A549 (cell line): Measurements from ENCODE around the gene CDC14C. TPM values are rescaled to one million over a fixed set of nuclear protein-coding genes. Genes with fewer than 3 reads are reported as not detected.

Source experiments
- ATAC-seq, 2 experiments: fragments of 200-7000 bp in 1 of 2; fragments of >200 bp in 1 of 2; cut with Nextera tagmentation in 1 of 2; cut with Tn5 transposase in 1 of 2; 3 replicates each; pipeline versions ENCODE4 v1.8.0 to v1.9.1; 2018 to 2020; ENCODE audit warnings: mild to moderate bottlenecking in 1 of 2, moderate library complexity in 1 of 2
- CTCF ChIA-PET: fragments of 300-600 bp; sonication (Branson Sonifier 250); formaldehyde crosslinking; extraction: SDS; loops from one replicate; lab custom pipeline; 2021; ENCODE audit warnings: antibody characterized with exemption, inconsistent platforms; lab: Yijun Ruan, JAX
- POLR2A ChIA-PET: fragments of 350-600 bp; formaldehyde crosslinking; extraction: SDS; loops from one replicate; lab custom pipeline; 2021; ENCODE audit warnings: antibody characterized with exemption, inconsistent platforms; lab: Yijun Ruan, JAX
- DNase-seq, 2 experiments: peaks; one replicate each; pipeline versions ENCODE4 v3.0.0 to v3.0.0-alpha.2; 2011 to 2016; ENCODE audit warnings: low read depth in 1 of 2, low spot score in 1 of 2
- FAIRE-seq: peaks from 2 replicates; lab custom pipeline; 2011; peaks lifted over from hg19 to GRCh38; lab: Jason Lieb, UNC
- H3K27ac ChIP-seq, 2 experiments: fragments of >200 bp; sonication (Bioruptor Twin); formaldehyde crosslinking; 3 replicates each; pipeline ENCODE4 v1.5.1; 2016 to 2017
- H3K4me1 ChIP-seq: fragments of >200 bp; sonication (Bioruptor Twin); formaldehyde crosslinking; 3 replicates; pipeline ENCODE4 v1.6.1; 2016
- H3K4me2 ChIP-seq: fragments of >200 bp; sonication (Bioruptor Twin); formaldehyde crosslinking; 3 replicates; pipeline ENCODE4 v1.6.1; 2016
- H3K4me3 ChIP-seq: fragments of >200 bp; sonication (Bioruptor Twin); formaldehyde crosslinking; 3 replicates; pipeline ENCODE4 v1.5.1; 2016
- H3K9me3 ChIP-seq: fragments of >200 bp; sonication (Bioruptor Twin); formaldehyde crosslinking; 3 replicates; pipeline ENCODE4 v1.6.1; 2016
- CBX8 ChIP-seq: fragments of 200-600 bp; sonication (generic); IDR thresholded peaks from 2 replicates; pipeline ENCODE4 v1.6.1; 2016
- EHMT2 ChIP-seq: fragments of 200-600 bp; sonication (generic); IDR thresholded peaks from 2 replicates; pipeline ENCODE4 v1.6.1; 2016; ENCODE audit warnings: antibody characterized with exemption, low read depth, mild to moderate bottlenecking, moderate library complexity
- FOSB ChIP-seq: fragments of 250-450 bp; sonication (Bioruptor Pico); IDR thresholded peaks from 2 replicates; pipeline ENCODE4 v1.5.0; 2020; ENCODE audit warnings: mild to moderate bottlenecking, moderate library complexity
- FOXS1 ChIP-seq: fragments of 250-450 bp; sonication (Bioruptor Pico); IDR thresholded peaks from 2 replicates; pipeline ENCODE4 v1.5.0; 2020; ENCODE audit warnings: mild to moderate bottlenecking, moderate library complexity
- HOXA7 ChIP-seq: fragments of 250-450 bp; sonication (Bioruptor Pico); IDR thresholded peaks from 2 replicates; pipeline ENCODE4 v1.5.0; 2020; ENCODE audit warnings: mild to moderate bottlenecking, moderate library complexity
- MAFK ChIP-seq: fragments of 450-650 bp; IDR thresholded peaks from 2 replicates; pipeline ENCODE4 v1.6.1; 2014; ENCODE audit not compliant: partially characterized antibody
- MYC ChIP-seq: IDR thresholded peaks from 2 replicates; pipeline ENCODE4 v1.6.1; 2012; ENCODE audit warnings: mild to moderate bottlenecking, inconsistent platforms, low read length, improper control_type of control experiment, borderline replicate concordance
- NFE2L2 ChIP-seq: fragments of 150-350 bp; conservative IDR thresholded peaks from 2 replicates; pipeline ENCODE4 v1.6.1; 2014; ENCODE audit warnings: low read length
- PHF8 ChIP-seq: fragments of 200-600 bp; sonication (generic); IDR thresholded peaks from 2 replicates; pipeline ENCODE4 v1.6.1; 2016; ENCODE audit warnings: low read depth, mild to moderate bottlenecking, antibody characterized with exemption, moderate library complexity, borderline replicate concordance
- POLR2AphosphoS2 ChIP-seq: conservative IDR thresholded peaks from 2 replicates; pipeline ENCODE4 v1.6.1; 2012; ENCODE audit warnings: low read length, improper control_type of control experiment, inconsistent platforms
- WGBS: methylation state at CpG from one replicate; pipeline ENCODE4 v1.1.6; 2017; ENCODE audit errors: missing lambda C conversion rate; 5-methylcytosine and 5-hydroxymethylcytosine counted together
- polyA plus RNA-seq, 4 experiments: library from polyadenylated mRNA; depleted of rRNA in 3 of 4; stranded (reverse); fragments of >200 nt; fragmentation: RNase III in 1 of 4; extraction: RNeasy Plus Mini Kit Qiagen cat#74134 plus additional on column Dnase treatment in 1 of 4; gene quantifications; 2 replicates in 3 of 4; 3 replicates in 1 of 4; pipeline ENCODE4 v1.2.3, GENCODE V29; 2011 to 2017
- TF ChIP-seq, protein P1 (sequence below): fragments of >200 bp; sonication (Bioruptor Twin); formaldehyde crosslinking; IDR thresholded peaks from 3 replicates; pipeline ENCODE4 v1.5.1; 2016
- TF ChIP-seq, protein P2 (sequence below): fragments of 250-450 bp; sonication (Bioruptor Pico); IDR thresholded peaks from 2 replicates; pipeline ENCODE4 v1.5.0; 2021; ENCODE audit warnings: mild to moderate bottlenecking, moderate library complexity, borderline replicate concordance
- TF ChIP-seq, protein P3 (sequence below): fragments of >200 bp; sonication (Bioruptor Twin); formaldehyde crosslinking; IDR thresholded peaks from 2 replicates; pipeline ENCODE4 v1.6.1; 2016

Gene CDC14C
- polyA plus RNA-seq, 2 of the 4 experiments (the other 2 are of a cell fraction) = 0.06 TPM

DNA sequence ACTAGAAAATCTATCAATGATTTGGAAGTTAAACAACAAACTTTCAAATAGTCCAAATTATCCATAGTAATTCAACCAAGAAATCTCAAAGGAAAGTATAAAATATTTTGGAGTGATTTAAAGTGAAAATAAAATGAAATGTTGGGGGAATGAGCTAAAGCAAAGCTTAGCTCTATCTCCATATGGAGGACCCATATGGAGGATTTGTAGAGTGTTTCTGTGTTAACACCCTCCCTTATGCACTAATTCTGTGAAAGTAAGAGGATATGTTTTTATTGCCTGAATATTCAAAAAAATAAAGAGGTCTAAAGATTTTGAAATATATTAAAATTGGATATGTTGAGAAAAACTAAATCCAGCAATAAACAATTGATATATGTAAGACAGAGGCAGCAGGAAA lies 31.6 kb downstream of the CDC14C start:
- Histone ChIP-seq H3K4me2 (no peak overlapping the region), H3K27ac (no peak overlapping the region), H3K4me3 (no peak overlapping the region), H3K4me1 (no peaks in the 10 kb centered on the region), H3K9me3 (no peaks in the 10 kb centered on the region)
- ChIA-PET CTCF (no interaction called here), POLR2A (no interaction called here)
- DNase-seq (no peak), FAIRE-seq (no peak), ATAC-seq (no peak)
- TF ChIP-seq, protein P1, sequence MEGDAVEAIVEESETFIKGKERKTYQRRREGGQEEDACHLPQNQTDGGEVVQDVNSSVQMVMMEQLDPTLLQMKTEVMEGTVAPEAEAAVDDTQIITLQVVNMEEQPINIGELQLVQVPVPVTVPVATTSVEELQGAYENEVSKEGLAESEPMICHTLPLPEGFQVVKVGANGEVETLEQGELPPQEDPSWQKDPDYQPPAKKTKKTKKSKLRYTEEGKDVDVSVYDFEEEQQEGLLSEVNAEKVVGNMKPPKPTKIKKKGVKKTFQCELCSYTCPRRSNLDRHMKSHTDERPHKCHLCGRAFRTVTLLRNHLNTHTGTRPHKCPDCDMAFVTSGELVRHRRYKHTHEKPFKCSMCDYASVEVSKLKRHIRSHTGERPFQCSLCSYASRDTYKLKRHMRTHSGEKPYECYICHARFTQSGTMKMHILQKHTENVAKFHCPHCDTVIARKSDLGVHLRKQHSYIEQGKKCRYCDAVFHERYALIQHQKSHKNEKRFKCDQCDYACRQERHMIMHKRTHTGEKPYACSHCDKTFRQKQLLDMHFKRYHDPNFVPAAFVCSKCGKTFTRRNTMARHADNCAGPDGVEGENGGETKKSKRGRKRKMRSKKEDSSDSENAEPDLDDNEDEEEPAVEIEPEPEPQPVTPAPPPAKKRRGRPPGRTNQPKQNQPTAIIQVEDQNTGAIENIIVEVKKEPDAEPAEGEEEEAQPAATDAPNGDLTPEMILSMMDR = no peak
- TF ChIP-seq, protein P2, sequence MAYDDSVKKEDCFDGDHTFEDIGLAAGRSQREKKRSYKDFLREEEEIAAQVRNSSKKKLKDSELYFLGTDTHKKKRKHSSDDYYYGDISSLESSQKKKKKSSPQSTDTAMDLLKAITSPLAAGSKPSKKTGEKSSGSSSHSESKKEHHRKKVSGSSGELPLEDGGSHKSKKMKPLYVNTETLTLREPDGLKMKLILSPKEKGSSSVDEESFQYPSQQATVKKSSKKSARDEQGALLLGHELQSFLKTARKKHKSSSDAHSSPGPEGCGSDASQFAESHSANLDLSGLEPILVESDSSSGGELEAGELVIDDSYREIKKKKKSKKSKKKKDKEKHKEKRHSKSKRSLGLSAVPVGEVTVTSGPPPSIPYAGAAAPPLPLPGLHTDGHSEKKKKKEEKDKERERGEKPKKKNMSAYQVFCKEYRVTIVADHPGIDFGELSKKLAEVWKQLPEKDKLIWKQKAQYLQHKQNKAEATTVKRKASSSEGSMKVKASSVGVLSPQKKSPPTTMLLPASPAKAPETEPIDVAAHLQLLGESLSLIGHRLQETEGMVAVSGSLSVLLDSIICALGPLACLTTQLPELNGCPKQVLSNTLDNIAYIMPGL (CRISPR knock-in tag) = no peak
- TF ChIP-seq MYC (no peak), POLR2AphosphoS2 (no peak), FOXS1 (CRISPR knock-in tag) (no peak), CBX8 (no peak)

DNA sequence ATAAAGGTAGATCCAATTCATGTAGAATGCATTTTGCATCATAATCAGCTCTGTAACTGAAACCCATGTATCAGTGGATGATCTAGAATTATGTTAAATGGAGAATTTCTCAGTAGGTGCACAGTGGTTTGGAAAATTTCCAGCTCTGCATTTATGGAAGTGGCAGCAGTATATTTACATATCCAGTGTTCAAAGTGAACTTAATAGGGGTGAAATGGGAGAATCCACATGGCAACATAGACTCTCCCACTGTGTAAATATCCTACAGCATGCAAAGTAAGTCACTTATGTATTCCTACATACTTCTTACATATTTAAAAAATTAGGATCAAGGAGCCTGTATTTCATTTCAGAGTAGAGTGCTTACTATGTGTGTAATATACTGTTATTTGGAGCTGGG lies 35.3 kb downstream of the CDC14C start:
- DNase-seq (no peak), ATAC-seq (no peak), FAIRE-seq (no peak)
- no peak overlapping the region for H3K4me2 ChIP-seq
- H3K4me1 ChIP-seq = no peaks in the 10 kb centered on the region
- H3K4me3 ChIP-seq = no peak overlapping the region
- ChIA-PET POLR2A (no interaction called here), CTCF (no interaction called here)
- TF ChIP-seq NFE2L2 (no peak), CBX8 (no peak)
- H3K27ac ChIP-seq = no peak overlapping the region
- H3K9me3 ChIP-seq = no peaks in the 10 kb centered on the region

DNA sequence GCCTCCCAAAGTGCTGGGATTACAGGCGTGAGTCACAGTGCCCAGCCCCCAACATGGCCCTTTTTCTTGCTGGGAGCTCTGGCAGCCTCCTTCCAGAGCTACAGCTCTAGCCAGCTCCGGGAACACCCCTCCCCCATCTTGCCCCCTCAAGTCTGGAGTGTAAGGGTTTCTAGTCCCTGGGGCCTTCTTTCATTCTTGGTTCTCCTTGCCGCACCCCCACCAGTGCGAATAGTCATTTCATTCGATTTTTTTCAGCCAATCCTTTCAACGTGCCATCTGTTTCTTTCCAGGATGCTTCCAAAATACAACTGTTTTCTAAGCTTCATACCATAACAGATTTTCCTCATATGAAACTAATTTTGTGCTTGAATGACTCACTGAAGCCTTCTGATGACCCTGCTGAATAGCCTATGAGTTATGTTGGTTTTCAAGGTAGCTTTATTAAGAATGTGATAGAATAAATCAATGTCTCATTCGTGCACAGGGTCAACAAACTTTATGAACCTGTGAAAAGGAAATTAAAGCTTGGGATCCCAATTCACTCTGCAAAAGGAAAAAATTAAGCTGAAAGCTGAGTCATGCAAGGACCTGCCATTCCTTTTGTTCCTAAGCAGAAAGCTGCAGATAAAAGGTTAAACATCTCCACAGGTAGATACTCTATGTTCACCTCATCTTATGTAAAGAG lies 38.6 kb downstream of the CDC14C start:
- no peak for FAIRE-seq
- ChIA-PET CTCF (no interaction called here), POLR2A (no interaction called here)
- no peak for DNase-seq
- Histone ChIP-seq H3K27ac (no peak overlapping the region), H3K9me3 (no peaks in the 10 kb centered on the region), H3K4me3 (no peak overlapping the region), H3K4me2 (no peak overlapping the region), H3K4me1 (no peaks in the 10 kb centered on the region)
- ATAC-seq = no peak
- TF ChIP-seq MAFK (no peak), PHF8 (no peak), HOXA7 (no peak), FOSB (CRISPR knock-in tag) (no peak)
- TF ChIP-seq, protein P3, sequence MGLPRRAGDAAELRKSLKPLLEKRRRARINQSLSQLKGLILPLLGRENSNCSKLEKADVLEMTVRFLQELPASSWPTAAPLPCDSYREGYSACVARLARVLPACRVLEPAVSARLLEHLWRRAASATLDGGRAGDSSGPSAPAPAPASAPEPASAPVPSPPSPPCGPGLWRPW = no peak
- WGBS = 19% methylated on average over 7 of the region's 7 CpGs

DNA sequence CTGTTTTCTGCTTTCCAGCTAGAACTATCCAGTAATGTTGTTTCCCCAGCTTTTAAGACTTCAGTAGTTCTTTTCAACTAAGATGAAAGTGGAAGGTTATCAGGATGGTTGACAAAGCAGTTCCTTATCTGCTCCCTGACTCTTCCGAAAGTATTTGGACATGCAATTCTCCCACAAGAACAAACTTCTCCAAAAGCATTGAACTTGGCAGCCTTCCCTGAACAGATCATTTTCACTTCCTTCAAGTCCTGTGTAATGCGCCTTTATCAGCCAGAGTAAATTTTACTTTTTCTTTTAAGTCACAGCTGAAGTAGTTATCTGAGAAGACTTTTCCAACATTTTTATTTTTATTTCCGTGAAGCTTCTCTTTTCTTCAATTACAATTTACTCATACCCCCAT lies 39.7 kb downstream of the CDC14C start:
- Histone ChIP-seq H3K27ac (no peak overlapping the region), H3K9me3 (no peaks in the 10 kb centered on the region), H3K4me1 (no peaks in the 10 kb centered on the region), H3K4me3 (no peak overlapping the region), H3K4me2 (no peak overlapping the region)
- ChIA-PET CTCF (no interaction called here), POLR2A (no interaction called here)
- no peak for ATAC-seq
- DNase-seq = no peak
- 16% methylated on average over 3 of the region's 3 CpGs for WGBS
- TF ChIP-seq EHMT2 = no peak
- FAIRE-seq = no peak
